Astrocyte (in vitro differentiated cells and primary cell): ENCODE results near the gene ANXA1. TPM values are rescaled to one million over a fixed set of nuclear protein-coding genes. Genes with fewer than 3 reads are reported as not detected.

Source experiments
- DNase-seq: peaks from one replicate; pipeline ENCODE4 v3.0.0-alpha.2; 2010; ENCODE audit warnings: low read depth
- FAIRE-seq: peaks from 2 replicates; lab custom pipeline; 2011; peaks lifted over from hg19 to GRCh38; lab: Jason Lieb, UNC
- H2AFZ ChIP-seq: 2 replicates; pipeline ENCODE4 v1.6.0; 2012; ENCODE audit warnings: low read depth, low read length, inconsistent platforms
- H3K27ac ChIP-seq: 2 replicates; pipeline ENCODE4 v1.5.1; 2011; ENCODE audit warnings: low read depth, low read length, inconsistent platforms
- H3K27me3 ChIP-seq: 2 replicates; pipeline ENCODE4 v1.6.0; 2011; ENCODE audit warnings: low read length, inconsistent platforms; ENCODE audit not compliant: insufficient read depth
- H3K36me3 ChIP-seq: 2 replicates; pipeline ENCODE4 v1.5.1; 2011; ENCODE audit warnings: low read length, inconsistent platforms; ENCODE audit not compliant: insufficient read depth
- H3K4me1 ChIP-seq: 2 replicates; pipeline ENCODE4 v1.5.1; 2011; ENCODE audit warnings: low read length, inconsistent platforms; ENCODE audit not compliant: insufficient read depth
- H3K4me2 ChIP-seq: 2 replicates; pipeline ENCODE4 v1.6.0; 2012; ENCODE audit warnings: low read length, inconsistent platforms
- H3K4me3 ChIP-seq: 2 replicates; pipeline ENCODE4 v1.5.1; 2011; ENCODE audit warnings: low read depth, mild to moderate bottlenecking, low read length, inconsistent platforms; ENCODE audit not compliant: insufficient read depth
- H3K79me2 ChIP-seq: 2 replicates; pipeline ENCODE4 v1.6.0; 2012; ENCODE audit warnings: mild to moderate bottlenecking, low read length, inconsistent platforms; ENCODE audit not compliant: insufficient read depth
- H3K9ac ChIP-seq: 2 replicates; pipeline ENCODE4 v1.6.0; 2012; ENCODE audit warnings: mild to moderate bottlenecking, low read length, inconsistent platforms
- H3K9me3 ChIP-seq: 2 replicates; pipeline ENCODE4 v1.5.1; 2012; ENCODE audit warnings: low read depth, mild to moderate bottlenecking, low read length, inconsistent platforms; ENCODE audit not compliant: insufficient read depth
- H4K20me1 ChIP-seq: 2 replicates; pipeline ENCODE4 v1.6.0; 2012; ENCODE audit warnings: low read length, inconsistent platforms; ENCODE audit not compliant: insufficient read depth
- H3K27ac Mint-ChIP-seq: one replicate; pipeline ENCODE4 v1.8.0; 2021; ENCODE audit warnings: mild to moderate bottlenecking, mixed read lengths; ENCODE audit not compliant: unreplicated experiment
- H3K27me3 Mint-ChIP-seq: one replicate; pipeline ENCODE4 v1.8.0; 2021; ENCODE audit warnings: low read depth, mixed read lengths; ENCODE audit not compliant: unreplicated experiment
- H3K36me3 Mint-ChIP-seq: one replicate; pipeline ENCODE4 v1.8.0; 2021; ENCODE audit warnings: low read depth, mixed read lengths; ENCODE audit not compliant: unreplicated experiment
- H3K4me1 Mint-ChIP-seq: one replicate; pipeline ENCODE4 v1.8.0; 2021; ENCODE audit warnings: low read depth, mixed read lengths; ENCODE audit not compliant: unreplicated experiment
- H3K4me3 Mint-ChIP-seq: one replicate; pipeline ENCODE4 v1.8.0; 2021; ENCODE audit warnings: mild to moderate bottlenecking, moderate library complexity, mixed read lengths; ENCODE audit not compliant: unreplicated experiment
- H3K9me3 Mint-ChIP-seq: one replicate; pipeline ENCODE4 v1.8.0; 2021; ENCODE audit warnings: mild to moderate bottlenecking, mixed read lengths; ENCODE audit not compliant: unreplicated experiment
- CTCF ChIP-seq: IDR thresholded peaks from 2 replicates; pipeline ENCODE4 v1.5.1; 2011; ENCODE audit warnings: low read depth, mild to moderate bottlenecking, inconsistent platforms, low read length, moderate library complexity; ENCODE audit not compliant: insufficient read depth
- EZH2 ChIP-seq: IDR thresholded peaks from 2 replicates; pipeline ENCODE4 v1.6.1; 2012; ENCODE audit warnings: mild to moderate bottlenecking, low read length, inconsistent platforms; ENCODE audit not compliant: insufficient read depth
- total RNA-seq: library from RNA; stranded (reverse); gene quantifications from 2 replicates; pipeline ENCODE4 v1.2.1, GENCODE V29; 2021

Gene ANXA1
- total RNA-seq, 1 donor from 2014 or later, result 637 TPM

- Histone ChIP-seq H3K27ac (no peak overlapping the region), H3K9ac (no peak overlapping the region), H3K79me2 (no peaks in the 10 kb centered on the region), H3K4me2 (no peak overlapping the region), H3K4me3 (no peak overlapping the region), H4K20me1 (no peaks in the 10 kb centered on the region), H2AFZ (no peak overlapping the region), H3K4me1 (no peaks in the 10 kb centered on the region), H3K9me3 (no peaks in the 10 kb centered on the region), H3K27me3 (no peaks in the 10 kb centered on the region), H3K36me3 (no peaks in the 10 kb centered on the region)
- H3K4me3 Mint-ChIP-seq, result no peak overlapping the region
- H3K27me3 Mint-ChIP-seq, result no peaks in the 10 kb centered on the region
- no peak for DNase-seq
- peaks cover 10% of the 10 kb centered on the region for H3K9me3 Mint-ChIP-seq
- FAIRE-seq, result no peak
- no peak for TF ChIP-seq EZH2
- TF ChIP-seq CTCF, result no peak
- no peak overlapping the region for H3K27ac Mint-ChIP-seq
- H3K36me3 Mint-ChIP-seq, result no peaks in the 10 kb centered on the region
- H3K4me1 Mint-ChIP-seq, result peaks cover 4% of the 10 kb centered on the region
Observed at GRCh38 chr9:73215249-73215648, 63.6 kb downstream of the ANXA1 start.

- FAIRE-seq, result no peak
- no peak overlapping the region for H3K27ac Mint-ChIP-seq
Observed at GRCh38 chr9:73216100-73216499, 64.4 kb downstream of the ANXA1 start.

More at GRCh38 chr9:73216100-73216499, 64.4 kb downstream of the ANXA1 start:
- Mint-ChIP-seq H3K9me3 (peaks cover 10% of the 10 kb centered on the region), H3K27me3 (no peaks in the 10 kb centered on the region), H3K4me1 (peaks cover 7% of the 10 kb centered on the region), H3K36me3 (no peaks in the 10 kb centered on the region), H3K4me3 (no peak overlapping the region)
- Histone ChIP-seq H3K36me3 (no peaks in the 10 kb centered on the region), H2AFZ (no peak overlapping the region), H3K9me3 (no peaks in the 10 kb centered on the region), H3K79me2 (no peaks in the 10 kb centered on the region), H3K4me2 (no peak overlapping the region), H3K27ac (no peak overlapping the region), H4K20me1 (no peaks in the 10 kb centered on the region), H3K27me3 (no peaks in the 10 kb centered on the region), H3K9ac (no peak overlapping the region), H3K4me3 (no peak overlapping the region), H3K4me1 (no peaks in the 10 kb centered on the region)
- DNase-seq, result no peak
- no peak for TF ChIP-seq CTCF
- no peak for TF ChIP-seq EZH2

Other genes starting within 250 kb of the ANXA1 start
- gene ALDH1A1, start 198.8 kb upstream of the ANXA1 start, total RNA-seq, result 1.5 and 2.1 TPM in 2 replicates